Endothelial cell (in vitro differentiated cells): ENCODE results near the gene RAB11A. TPM values are rescaled to one million over a fixed set of nuclear protein-coding genes. Genes with fewer than 3 reads are reported as not detected.

Experiments used
- DNase-seq: peaks from one replicate; pipeline ENCODE4 v3.0.0; 2021; ENCODE audit warnings: low spot score
- H3K27ac Mint-ChIP-seq: one replicate; pipeline ENCODE4 v1.8.0; 2021; ENCODE audit warnings: mixed read lengths, inconsistent platforms; ENCODE audit not compliant: unreplicated experiment
- H3K27me3 Mint-ChIP-seq: one replicate; pipeline ENCODE4 v1.8.0; 2021; ENCODE audit warnings: mild to moderate bottlenecking, moderate library complexity, mixed read lengths, inconsistent platforms; ENCODE audit not compliant: unreplicated experiment
- H3K36me3 Mint-ChIP-seq: one replicate; pipeline ENCODE4 v1.8.0; 2021; ENCODE audit warnings: mild to moderate bottlenecking, low read depth, mixed read lengths, inconsistent platforms; ENCODE audit not compliant: unreplicated experiment
- H3K4me1 Mint-ChIP-seq: one replicate; pipeline ENCODE4 v1.8.0; 2021; ENCODE audit warnings: mild to moderate bottlenecking, mixed read lengths, inconsistent platforms; ENCODE audit not compliant: unreplicated experiment
- H3K4me3 Mint-ChIP-seq: one replicate; pipeline ENCODE4 v1.8.0; 2021; ENCODE audit warnings: mild to moderate bottlenecking, mixed read lengths, inconsistent platforms; ENCODE audit not compliant: unreplicated experiment
- H3K9me3 Mint-ChIP-seq: one replicate; pipeline ENCODE4 v1.8.0; 2021; ENCODE audit warnings: mixed read lengths, inconsistent platforms; ENCODE audit not compliant: unreplicated experiment
- total RNA-seq: library from RNA; stranded (reverse); fragmentation: NEBNext Ultra II Directional; extraction: Animal tissue kit (Norgen Biotek cat#: 25700); gene quantifications from one replicate; pipeline ENCODE4 v1.2.1, GENCODE V29; 2021; ENCODE audit not compliant: unreplicated experiment
- TF ChIP-seq, protein P1 (sequence below): fragments of 200-600 bp; sonication (generic); IDR thresholded peaks from one replicate; pipeline ENCODE4 v1.5.0; 2021; ENCODE audit warnings: antibody characterized with exemption; ENCODE audit not compliant: unreplicated experiment

The RAB11A gene
- total RNA-seq, 1 donor from 2014 or later, result 482 TPM

DNA sequence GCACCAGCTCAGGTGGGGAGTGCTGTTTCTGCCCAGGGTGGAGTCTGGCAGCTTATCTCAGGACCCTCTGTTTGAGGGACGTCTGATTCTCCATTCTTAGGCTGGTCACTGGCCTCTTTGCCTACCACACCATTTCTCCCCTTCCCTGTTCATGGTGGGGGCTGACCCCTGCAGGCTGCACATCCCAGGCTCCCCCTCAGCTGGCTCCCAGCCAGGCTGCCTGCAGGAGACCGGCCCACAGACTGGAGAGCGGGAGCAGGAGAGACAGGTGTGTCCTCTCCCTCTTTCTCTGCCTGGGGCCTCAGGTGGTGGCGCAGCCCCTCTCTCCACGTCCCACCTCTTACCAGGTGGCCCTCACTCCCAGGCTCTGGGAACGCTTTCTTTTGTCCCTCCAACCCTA lies 60.8 kb downstream of the RAB11A start:
- H3K27me3 Mint-ChIP-seq, result peaks cover 4% of the 10 kb centered on the region
- H3K9me3 Mint-ChIP-seq, result no peaks in the 10 kb centered on the region
- no peak overlapping the region for H3K4me3 Mint-ChIP-seq
- no peaks in the 10 kb centered on the region for H3K36me3 Mint-ChIP-seq
- peaks cover 13% of the 10 kb centered on the region for H3K4me1 Mint-ChIP-seq
- TF ChIP-seq, protein P1, sequence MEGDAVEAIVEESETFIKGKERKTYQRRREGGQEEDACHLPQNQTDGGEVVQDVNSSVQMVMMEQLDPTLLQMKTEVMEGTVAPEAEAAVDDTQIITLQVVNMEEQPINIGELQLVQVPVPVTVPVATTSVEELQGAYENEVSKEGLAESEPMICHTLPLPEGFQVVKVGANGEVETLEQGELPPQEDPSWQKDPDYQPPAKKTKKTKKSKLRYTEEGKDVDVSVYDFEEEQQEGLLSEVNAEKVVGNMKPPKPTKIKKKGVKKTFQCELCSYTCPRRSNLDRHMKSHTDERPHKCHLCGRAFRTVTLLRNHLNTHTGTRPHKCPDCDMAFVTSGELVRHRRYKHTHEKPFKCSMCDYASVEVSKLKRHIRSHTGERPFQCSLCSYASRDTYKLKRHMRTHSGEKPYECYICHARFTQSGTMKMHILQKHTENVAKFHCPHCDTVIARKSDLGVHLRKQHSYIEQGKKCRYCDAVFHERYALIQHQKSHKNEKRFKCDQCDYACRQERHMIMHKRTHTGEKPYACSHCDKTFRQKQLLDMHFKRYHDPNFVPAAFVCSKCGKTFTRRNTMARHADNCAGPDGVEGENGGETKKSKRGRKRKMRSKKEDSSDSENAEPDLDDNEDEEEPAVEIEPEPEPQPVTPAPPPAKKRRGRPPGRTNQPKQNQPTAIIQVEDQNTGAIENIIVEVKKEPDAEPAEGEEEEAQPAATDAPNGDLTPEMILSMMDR, result no peak
- no peak overlapping the region for H3K27ac Mint-ChIP-seq
- no peak for DNase-seq

DNA sequence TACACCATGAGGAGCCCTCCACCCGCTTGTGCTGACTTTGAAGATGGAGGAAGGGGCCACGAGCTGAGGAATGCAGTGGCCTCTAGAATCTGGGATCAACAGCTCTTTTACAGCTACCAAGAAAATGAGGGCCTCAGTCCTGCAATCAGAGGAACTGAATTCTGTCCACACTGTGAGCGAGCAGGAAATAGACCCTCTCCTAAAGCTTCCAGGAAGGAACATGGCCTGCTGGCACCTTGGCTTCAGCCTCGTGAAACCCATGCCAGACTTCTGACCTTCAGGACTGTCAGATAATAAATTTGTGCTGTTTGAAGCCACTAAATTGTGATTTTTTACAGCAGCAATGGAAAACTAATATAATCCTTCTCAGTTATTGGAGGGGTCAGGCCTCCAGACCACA lies 61.9 kb downstream of the RAB11A start:
- no peak overlapping the region for H3K27ac Mint-ChIP-seq
- no peak for DNase-seq
- peaks cover 4% of the 10 kb centered on the region for H3K27me3 Mint-ChIP-seq
- H3K4me1 Mint-ChIP-seq, result peaks cover 13% of the 10 kb centered on the region
- H3K9me3 Mint-ChIP-seq, result no peaks in the 10 kb centered on the region
- no peaks in the 10 kb centered on the region for H3K36me3 Mint-ChIP-seq
- TF ChIP-seq, protein P1, result no peak
- H3K4me3 Mint-ChIP-seq, result no peak overlapping the region

DNA sequence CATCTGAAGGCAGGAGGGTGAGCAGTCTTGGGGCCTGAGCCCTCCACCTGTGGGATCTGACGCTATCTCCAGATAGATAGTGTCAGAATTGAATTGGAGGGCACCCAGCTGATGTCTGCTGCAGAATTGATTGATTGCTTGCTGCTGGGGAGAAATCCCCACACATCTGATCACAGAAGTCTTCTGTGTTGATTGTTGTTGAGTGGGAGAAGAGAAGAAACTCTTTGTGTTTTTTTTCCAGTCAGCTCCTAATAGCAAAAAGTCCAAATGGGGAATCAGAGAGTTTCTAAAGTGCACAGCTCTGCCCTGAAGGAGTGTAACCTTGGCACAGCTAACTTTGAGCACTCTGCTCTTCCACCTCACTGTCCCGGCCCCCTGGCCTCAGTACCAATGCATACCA lies 66.1 kb downstream of the RAB11A start:
- Mint-ChIP-seq H3K36me3 (no peaks in the 10 kb centered on the region), H3K27me3 (peaks cover 3% of the 10 kb centered on the region), H3K9me3 (no peaks in the 10 kb centered on the region), H3K27ac (no peak overlapping the region), H3K4me1 (peaks cover 12% of the 10 kb centered on the region), H3K4me3 (no peak overlapping the region)
- DNase-seq, result no peak
- TF ChIP-seq, protein P1, result no peak

DNA sequence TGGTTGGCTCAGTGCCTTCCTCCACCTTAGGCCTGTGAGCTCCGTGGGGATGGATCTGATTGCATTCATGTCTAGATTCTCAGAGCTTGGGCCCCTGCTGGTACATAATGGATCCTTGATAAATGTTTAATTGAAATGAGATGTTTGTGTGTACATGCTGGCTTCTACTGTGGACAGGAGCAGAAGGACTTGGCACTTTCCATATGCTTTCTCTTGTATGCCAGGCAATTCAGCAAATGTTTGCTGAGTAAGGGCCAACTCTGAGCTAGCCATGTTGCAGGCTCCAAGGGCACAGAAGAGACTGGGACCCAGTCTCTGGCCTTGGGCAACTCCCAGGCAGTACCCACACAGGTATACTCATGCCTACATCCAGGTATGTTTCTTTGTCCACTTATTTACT lies 67.0 kb downstream of the RAB11A start:
- no peak for DNase-seq
- TF ChIP-seq, protein P1, result no peak
- Mint-ChIP-seq H3K4me3 (no peak overlapping the region), H3K27me3 (peaks cover 3% of the 10 kb centered on the region), H3K36me3 (no peaks in the 10 kb centered on the region), H3K27ac (no peak overlapping the region), H3K4me1 (peaks cover 5% of the 10 kb centered on the region), H3K9me3 (no peaks in the 10 kb centered on the region)

DNA sequence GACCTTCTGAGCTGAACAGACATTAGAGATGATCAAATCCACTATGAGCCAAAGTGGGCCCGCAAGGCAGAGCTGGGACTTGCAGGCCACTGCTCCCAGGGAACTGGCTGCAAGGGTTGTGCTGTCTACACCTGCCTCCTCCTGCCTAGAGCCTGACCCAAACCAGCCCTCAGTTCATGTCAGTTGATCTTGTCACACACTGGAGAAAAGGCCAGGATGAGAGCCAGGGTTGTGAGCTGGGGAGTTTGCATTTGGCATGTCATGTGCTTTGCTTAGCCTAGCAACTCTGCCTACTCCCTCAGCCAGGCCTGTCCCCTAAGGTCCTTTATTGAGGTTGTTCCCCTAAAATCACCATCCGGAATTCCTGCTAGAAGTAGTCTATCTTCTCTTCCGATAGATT lies 67.8 kb downstream of the RAB11A start:
- Mint-ChIP-seq H3K27ac (no peak overlapping the region), H3K27me3 (peaks cover 3% of the 10 kb centered on the region), H3K36me3 (no peaks in the 10 kb centered on the region), H3K4me3 (no peak overlapping the region), H3K9me3 (no peaks in the 10 kb centered on the region), H3K4me1 (no peaks in the 10 kb centered on the region)
- no peak for DNase-seq
- TF ChIP-seq, protein P1, result no peak
